ENCODE data around the gene PLCD3. TPM values are rescaled to one million over a fixed set of nuclear protein-coding genes. Genes with fewer than 3 reads are reported as not detected.
A peak's percentile ranks its signal among the peaks of the same experiment; 100 is the strongest.

The PLCD3 gene
- total and polyA plus RNA-seq, 2 of the 8 experiments (the other 6 are each of a cell fraction or from before 2014, with no cell fraction given): 26.5 to 48.1 TPM

DNA sequence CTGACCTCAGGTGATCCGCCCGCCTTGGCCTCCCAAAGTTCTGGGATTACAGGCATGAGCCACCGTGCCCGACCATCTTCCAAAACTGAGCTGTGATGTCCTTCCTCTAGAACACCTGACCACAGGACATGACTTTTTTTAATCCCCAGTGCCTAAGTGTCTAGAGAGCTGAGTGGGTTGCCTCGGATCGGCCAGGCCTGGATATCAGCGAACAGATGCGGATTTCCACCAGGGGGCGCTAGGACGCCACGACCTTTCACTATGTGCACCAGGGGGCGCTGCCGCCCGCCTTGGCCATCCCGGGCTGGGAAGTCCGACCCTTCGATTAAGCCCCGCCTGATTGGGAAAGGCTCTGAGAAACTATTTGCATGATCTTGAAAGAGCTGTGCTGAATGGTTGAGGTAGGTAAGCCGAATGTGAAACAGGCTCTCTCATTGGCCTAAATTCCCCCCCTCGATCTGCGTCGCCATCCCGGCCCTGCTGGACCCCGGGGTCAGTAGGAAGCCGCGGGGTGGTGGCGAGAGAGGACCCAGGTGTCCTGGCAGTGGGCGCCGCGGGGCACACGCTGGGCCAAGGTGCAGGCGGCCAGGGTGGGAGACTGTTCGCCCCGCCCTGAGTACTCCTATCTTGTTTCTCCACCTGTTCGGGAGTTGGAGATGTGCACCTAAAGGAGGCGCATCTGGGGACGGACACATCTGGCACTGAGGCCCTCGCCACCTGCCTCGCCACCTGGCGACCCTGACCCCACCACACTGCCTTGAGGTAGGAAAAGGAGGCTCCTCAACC lies 3.1 kb upstream of the PLCD3 start, which contains the start of gene ACBD4:
TSS of gene ACBD4 (plus strand) at position 496 of the 786 bp plus-strand sequence. CDS start 458 bp downstream, outside the sequence.
- Histone ChIP-seq H3K4me2 (ENCODE audit: insufficient read depth in 1 of 2, low read depth in 2 of 2, low read length in 2 of 2) (peak within 1 kb of the TSS; percentile 58 to 81), H3K36me3 (ENCODE audit: control insufficient read depth in 2 of 4, insufficient read depth in 4 of 4, low read length in 3 of 4) (no peaks in the 10 kb centered on the region), H4K91ac (replicated peaks; ENCODE audit: insufficient read length, low read length) (peak within 1 kb of the TSS; percentile 32), H3K27me3 (replicated peaks in 1 of 4; ENCODE audit: control insufficient read depth in 3 of 4, extremely low read depth in 1 of 4, insufficient read depth in 3 of 4, low read length in 3 of 4) (no peaks in the 10 kb centered on the region), H3K14ac (ENCODE audit: insufficient read length) (no peak within 1 kb of the TSS), H3K79me1 (ENCODE audit: low read depth, low read length) (no peaks in the 10 kb centered on the region), H2BK20ac (ENCODE audit: low read length) (no peak within 1 kb of the TSS), H3K9me3 (ENCODE audit: insufficient read depth in 2 of 2, low read depth in 1 of 2, low read length in 1 of 2) (no peaks in the 10 kb centered on the region), H3K18ac (ENCODE audit: extremely low read depth, low read length) (peak within 1 kb of the TSS; percentile 73; the same call in 1 of the 2 replicates), H2AK5ac (ENCODE audit: low read depth, low read length) (no peak within 1 kb of the TSS), H3K4me3 (ENCODE audit: extremely low read depth in 1 of 4, insufficient read depth in 2 of 4, low read depth in 3 of 4, low read length in 4 of 4) (peak within 1 kb of the TSS; percentile 26 to 65 (median 58)), H2AFZ (ENCODE audit: low read length) (0 out of 2 replicates have a peak within 1 kb of the TSS, but pooled peaks have one; percentile 3), H3K4ac (replicated peaks; ENCODE audit: insufficient read length, low read depth, low read length) (no peak within 1 kb of the TSS), H3K23me2 (ENCODE audit: low read depth, low read length) (peaks cover 6% of the 10 kb centered on the region), H2BK15ac (ENCODE audit: low read length) (no peak within 1 kb of the TSS), H3K23ac (ENCODE audit: insufficient read length) (no peak within 1 kb of the TSS), H4K20me1 (replicated peaks in 1 of 2; ENCODE audit: control insufficient read depth in 1 of 2, insufficient read depth in 2 of 2, low read length in 2 of 2) (peaks cover 5 to 10% of the 10 kb centered on the region in 2 experiments), H3K9ac (replicated peaks in 1 of 4; ENCODE audit: extremely low read depth in 1 of 4, low read depth in 3 of 4, low read length in 3 of 4) (peak within 1 kb of the TSS in 2 of 4 experiments; percentile 7 to 9; a peak in 1 of 7 replicates), H3K56ac (replicated peaks; ENCODE audit: insufficient read length, low read depth, low read length) (no peak within 1 kb of the TSS), H3K79me2 (ENCODE audit: control insufficient read depth in 1 of 2, insufficient read depth in 2 of 2, low read length in 2 of 2) (no peaks in the 10 kb centered on the region), H3K4me1 (replicated peaks in 1 of 4; ENCODE audit: control insufficient read depth in 3 of 4, insufficient read depth in 4 of 4, low read length in 3 of 4) (peaks cover 0 to 6% (median 2%) of the 10 kb centered on the region in 4 experiments; a peak in 3 of 7 replicates), H2BK12ac (ENCODE audit: low read depth, low read length) (no peak within 1 kb of the TSS), H2BK5ac (ENCODE audit: low read depth, low read length) (0 out of 2 replicates have a peak within 1 kb of the TSS, but pooled peaks have one; percentile 36), H4K5ac (ENCODE audit: insufficient read length, low read depth, low read length) (peak within 1 kb of the TSS; percentile 32), H3K27ac (ENCODE audit: low read depth, low read length) (no peak within 1 kb of the TSS), H2BK120ac (replicated peaks; ENCODE audit: low read depth, low read length) (no peak within 1 kb of the TSS), H4K8ac (ENCODE audit: extremely low read depth, insufficient read depth, low read length) (peak within 1 kb of the TSS; percentile 94; the same call in 1 of the 2 replicates)
- WGBS, 2 experiments (ENCODE audit: extremely low coverage in 1 of 2, insufficient coverage in 1 of 2, insufficient read length in 1 of 2, insufficient replicate concordance in 2 of 2, low coverage in 1 of 2, low lambda C conversion rate in 2 of 2, missing lambda C conversion rate in 1 of 2): 13% methylated on average over 40 of the region's 40 CpGs; no CpG with 5 or more reads in 1 of the 2 experiments
- peak; percentile 87 to 99 for DNase-seq (ENCODE audit: low read depth in 1 of 2, low spot score in 2 of 2)
- ChIA-PET POLR2A (ENCODE audit: partially characterized antibody) (interaction anchor here (0.6 to 15.8 kb wide), 8 partner anchors 9 to 224 kb away, joined by 3 to 185 read pairs (median 4); partner anchors contain the start of gene HEXIM1), CTCF (ENCODE audit: partially characterized antibody) (interaction anchor here (0.6 to 11.7 kb wide), 65 partner anchors 8 to 358 kb away, joined by 3 to 156 read pairs (median 5); partner anchors contain the start of genes FMNL1, HEXIM1 and HEXIM2)
- FAIRE-seq: peak; percentile 100
- TF ChIP-seq SRF (IDR thresholded peaks at IDR 0.05; ENCODE audit: low read depth, low read length): peak; percentile 25; the same call in 1 of the 2 replicates
- TF ChIP-seq SIRT6 (IDR thresholded peaks at IDR 0.05; ENCODE audit: low read length): no peak
- TF ChIP-seq CTBP2 (IDR thresholded peaks at IDR 0.05; ENCODE audit: borderline replicate concordance, insufficient read depth, insufficient read length, low read length): no peak
- no peak for TF ChIP-seq KDM1A (IDR thresholded peaks at IDR 0.05; ENCODE audit: borderline replicate concordance, low read length)
- 0 out of 2 replicates have a peak, but pooled peaks have one; percentile 33 for TF ChIP-seq TCF12 (IDR thresholded peaks at IDR 0.05; ENCODE audit: low read depth, low read length)
- TF ChIP-seq CBX5 (IDR thresholded peaks at IDR 0.05; ENCODE audit: low read depth, low read length): no peak
- TF ChIP-seq ASH2L (IDR thresholded peaks at IDR 0.05; ENCODE audit: low read length): peak; percentile 50
- TF ChIP-seq, protein P1, sequence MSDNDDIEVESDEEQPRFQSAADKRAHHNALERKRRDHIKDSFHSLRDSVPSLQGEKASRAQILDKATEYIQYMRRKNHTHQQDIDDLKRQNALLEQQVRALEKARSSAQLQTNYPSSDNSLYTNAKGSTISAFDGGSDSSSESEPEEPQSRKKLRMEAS (IDR thresholded peaks at IDR 0.05): peak; percentile 88
- TF ChIP-seq RAD21 (IDR thresholded peaks at IDR 0.05 in 1 of 2, conservative IDR thresholded peaks at IDR 0.05 in 1 of 2; ENCODE audit: low read depth in 2 of 2, low read length in 2 of 2): peak; percentile 94 to 95
- TF ChIP-seq CEBPB (IDR thresholded peaks at IDR 0.05; ENCODE audit: low read depth, low read length): peak; percentile 76
- TF ChIP-seq RFX5 (IDR thresholded peaks at IDR 0.05; ENCODE audit: borderline replicate concordance, low read depth, low read length): peak; percentile 29; the same call in 1 of the 2 replicates
